T1000 (cell line): ENCODE data around the gene PHETA1.
A peak's percentile ranks its signal among the peaks of the same experiment; 100 is the strongest.

Experiments used
- DNase-seq: peaks from one replicate; lab custom pipeline; 2025; ENCODE audit warnings: mixed read lengths; lab: John Stamatoyannopoulos, UW

Gene PHETA1

GRCh38 chr12:111368788-111369495 lies at the start of gene PHETA1:
Gene PHETA1, minus strand, starts transcription at chr12:111369095. Its CDS starts 5,668 bp downstream, at chr12:111363427.
- DNase-seq, result peak; percentile 71

- DNase-seq, result no peak
These were observed 49.6 kb upstream of the PHETA1 start for GRCh38 chr12:111418594-111418880.

GRCh38 chr12:111417784-111418593 lies 49.1 kb upstream of the PHETA1 start:
- DNase-seq, result no peak

GRCh38 chr12:111417290-111417689 lies 48.4 kb upstream of the PHETA1 start:
- DNase-seq, result no peak

GRCh38 chr12:111414711-111415252 lies 45.9 kb upstream of the PHETA1 start:
- DNase-seq, result no peak

- DNase-seq, result no peak
These were observed 44.7 kb upstream of the PHETA1 start for GRCh38 chr12:111413442-111414086.

GRCh38 chr12:111412830-111413441 lies 44.0 kb upstream of the PHETA1 start:
- no peak for DNase-seq

- DNase-seq, result no peak
These were observed 43.3 kb upstream of the PHETA1 start for GRCh38 chr12:111412007-111412829.

GRCh38 chr12:111411185-111411764 lies 42.4 kb upstream of the PHETA1 start:
- DNase-seq, result no peak

- DNase-seq, result no peak
These were observed 41.7 kb upstream of the PHETA1 start for GRCh38 chr12:111410431-111411184.

GRCh38 chr12:111409780-111410430 lies 41.0 kb upstream of the PHETA1 start:
- peak; percentile 84 for DNase-seq

- peak; percentile 66 for DNase-seq
These were observed 40.5 kb upstream of the PHETA1 start for GRCh38 chr12:111409403-111409779.

- DNase-seq, result no peak
These were observed 39.9 kb upstream of the PHETA1 start for GRCh38 chr12:111408686-111409402.

- no peak for DNase-seq
These were observed 39.2 kb upstream of the PHETA1 start for GRCh38 chr12:111408116-111408440.

GRCh38 chr12:111407377-111408115 lies 38.7 kb upstream of the PHETA1 start:
- DNase-seq, result no peak

- DNase-seq, result no peak
These were observed 37.8 kb upstream of the PHETA1 start for GRCh38 chr12:111406474-111407376.

GRCh38 chr12:111405859-111406473 lies 37.1 kb upstream of the PHETA1 start, which contains the start of gene SH2B3:
Gene SH2B3, plus strand, starts transcription at chr12:111405923. Its CDS starts 12,223 bp downstream, at chr12:111418146.
- DNase-seq, result peak; percentile 70
